Breast epithelium (tissue), 4 donors: Measurements from ENCODE around the gene APEH. TPM values are rescaled to one million over a fixed set of nuclear protein-coding genes. Genes with fewer than 3 reads are reported as not detected.

Source experiments
- DNase-seq, 2 donors: peaks; one replicate each; pipeline ENCODE4 v3.0.0-alpha.2; 2019; ENCODE audit warnings: low spot score in 2 of 2
- H3K27ac ChIP-seq, 2 donors: fragments of 200-600 bp; sonication (generic) in 1 of 2; one replicate each; pipeline ENCODE4 v1.5.1; 2016 to 2019; ENCODE audit warnings: mild to moderate bottlenecking in 1 of 2
- H3K27me3 ChIP-seq, 2 donors: fragments of 200-600 bp; sonication (generic) in 1 of 2; one replicate each; pipeline versions ENCODE4 v1.5.1 to v1.6.0; 2017 to 2019; ENCODE audit warnings: control low read depth in 1 of 2, mild to moderate bottlenecking in 1 of 2
- H3K36me3 ChIP-seq: fragments of 200-600 bp; one replicate; pipeline ENCODE4 v1.5.1; 2019
- H3K4me1 ChIP-seq, 2 donors: fragments of 200-600 bp; sonication (generic); one replicate each; pipeline ENCODE4 v1.5.1; 2016 to 2019; ENCODE audit warnings: control low read depth in 1 of 2
- H3K4me3 ChIP-seq, 3 donors: fragments of 200-600 bp; sonication (generic); 1 replicate in 2 of 3; 2 replicates in 1 of 3; pipeline ENCODE4 v1.5.1; 2016 to 2019; ENCODE audit warnings: mild to moderate bottlenecking in 3 of 3, moderate library complexity in 2 of 3
- H3K9me3 ChIP-seq, 2 donors: fragments of 200-600 bp; sonication (generic) in 1 of 2; one replicate each; pipeline ENCODE4 v1.5.1; 2016 to 2019; ENCODE audit warnings: control low read depth in 1 of 2
- POLR2A ChIP-seq: fragments of 450-650 bp; IDR thresholded peaks from one replicate; pipeline ENCODE4 v1.6.1; 2016; ENCODE audit warnings: antibody characterized with exemption, mild to moderate bottlenecking, moderate library complexity
- POLR2AphosphoS5 ChIP-seq, 3 donors: sonication (generic); formaldehyde crosslinking; IDR thresholded peaks; one replicate each; pipeline ENCODE4 v1.6.1; 2017; ENCODE audit warnings: antibody characterized with exemption in 3 of 3
- intact Hi-C: fragments of 100-400 bp; cut with DNase I; formaldehyde crosslinking; loops from one replicate; pipeline ENCODE4 v1.15.1; 2023; ENCODE audit warnings: low total_unique reads
- total RNA-seq, 3 donors: library from RNA; depleted of rRNA; stranded (reverse); fragments of >200 nt; gene quantifications; one replicate each; pipeline ENCODE4 v1.1.0, GENCODE V29; 2016
- TF ChIP-seq, protein P1 (sequence below), 3 donors: fragments of 450-650 bp; IDR thresholded peaks; one replicate each; pipeline ENCODE4 v1.5.1; 2016 to 2017; ENCODE audit warnings: antibody characterized with exemption in 3 of 3, mild to moderate bottlenecking in 3 of 3, moderate library complexity in 3 of 3

Gene APEH
- total RNA-seq, 3 donors from 2014 or later, result 69.5 to 80.0 (median 70.1) TPM

DNA sequence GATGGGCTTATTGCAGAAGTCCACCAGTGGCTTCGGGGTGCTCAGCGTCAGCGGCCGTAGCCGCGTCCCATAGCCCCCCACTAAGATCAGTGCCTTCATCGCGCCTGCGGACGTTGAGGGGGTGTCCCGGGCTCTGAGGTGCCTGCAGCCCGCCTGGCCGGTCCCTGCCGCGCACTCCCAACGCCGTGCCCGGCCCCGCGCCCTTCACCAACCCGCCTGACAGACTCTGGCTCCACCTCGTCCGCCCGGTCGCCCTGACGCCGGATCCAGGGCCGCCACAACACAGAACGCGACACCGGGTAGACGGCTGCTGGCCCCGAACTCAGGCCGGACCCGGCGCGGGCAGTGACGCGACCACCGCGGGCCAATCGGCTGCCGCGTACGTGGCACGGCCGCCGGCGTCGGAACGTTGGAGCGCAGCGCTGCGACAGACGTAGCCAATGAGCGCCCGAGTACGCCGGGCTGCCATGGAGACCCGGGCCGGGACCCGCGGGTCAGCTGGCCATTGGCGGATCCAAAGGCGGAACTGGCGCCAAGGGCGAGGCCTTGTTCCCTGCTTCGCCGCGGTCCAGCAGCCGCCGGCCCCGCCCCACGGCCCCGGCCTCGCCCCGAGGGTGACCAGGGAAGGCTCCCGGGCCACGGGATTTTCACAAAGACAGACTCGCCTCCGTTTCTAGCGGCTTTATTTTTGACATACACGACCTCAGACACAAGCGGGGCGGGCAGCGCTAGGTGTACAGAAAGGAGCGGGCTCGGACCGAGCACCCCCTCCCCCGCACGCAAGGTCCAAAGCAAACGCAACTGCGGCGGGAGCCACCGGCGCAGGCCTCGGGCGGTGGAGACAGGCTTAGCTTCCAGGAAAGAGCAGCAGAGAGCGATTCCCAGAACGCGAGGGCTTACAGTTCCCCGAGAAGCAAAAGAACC is 49.7 kb downstream of the APEH start, which contains the start of gene GMPPB:
Gene GMPPB (minus strand): TSS at position 324 of the 924 bp plus-strand sequence. CDS start 225 bp downstream, at position 99.
- no peaks in the 10 kb centered on the region for H3K36me3 ChIP-seq
- peak within 1 kb of the TSS; percentile 96 to 99 for H3K27ac ChIP-seq
- H3K9me3 ChIP-seq, result no peaks in the 10 kb centered on the region
- DNase-seq, result peak; percentile 96 to 98
- H3K27me3 ChIP-seq, result no peaks in the 10 kb centered on the region
- H3K4me3 ChIP-seq, result peak within 1 kb of the TSS; percentile 91 to 100 (median 96)
- TF ChIP-seq POLR2A (peak; percentile 46), POLR2AphosphoS5 (IDR thresholded peaks at IDR 0.05) (peak; percentile 72 to 79 (median 78))
- TF ChIP-seq, protein P1, sequence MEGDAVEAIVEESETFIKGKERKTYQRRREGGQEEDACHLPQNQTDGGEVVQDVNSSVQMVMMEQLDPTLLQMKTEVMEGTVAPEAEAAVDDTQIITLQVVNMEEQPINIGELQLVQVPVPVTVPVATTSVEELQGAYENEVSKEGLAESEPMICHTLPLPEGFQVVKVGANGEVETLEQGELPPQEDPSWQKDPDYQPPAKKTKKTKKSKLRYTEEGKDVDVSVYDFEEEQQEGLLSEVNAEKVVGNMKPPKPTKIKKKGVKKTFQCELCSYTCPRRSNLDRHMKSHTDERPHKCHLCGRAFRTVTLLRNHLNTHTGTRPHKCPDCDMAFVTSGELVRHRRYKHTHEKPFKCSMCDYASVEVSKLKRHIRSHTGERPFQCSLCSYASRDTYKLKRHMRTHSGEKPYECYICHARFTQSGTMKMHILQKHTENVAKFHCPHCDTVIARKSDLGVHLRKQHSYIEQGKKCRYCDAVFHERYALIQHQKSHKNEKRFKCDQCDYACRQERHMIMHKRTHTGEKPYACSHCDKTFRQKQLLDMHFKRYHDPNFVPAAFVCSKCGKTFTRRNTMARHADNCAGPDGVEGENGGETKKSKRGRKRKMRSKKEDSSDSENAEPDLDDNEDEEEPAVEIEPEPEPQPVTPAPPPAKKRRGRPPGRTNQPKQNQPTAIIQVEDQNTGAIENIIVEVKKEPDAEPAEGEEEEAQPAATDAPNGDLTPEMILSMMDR (IDR thresholded peaks at IDR 0.05), result no peak
- intact Hi-C loops, result no loop called here
- peaks cover 10% of the 10 kb centered on the region in 2 donors for H3K4me1 ChIP-seq

- intact Hi-C loops, result no loop called here
- Histone ChIP-seq H3K36me3 (no peaks in the 10 kb centered on the region), H3K4me1 (peaks cover 9 to 10% of the 10 kb centered on the region in 2 donors), H3K9me3 (no peaks in the 10 kb centered on the region), H3K27ac (peak overlapping the region; percentile 96 to 99), H3K27me3 (no peaks in the 10 kb centered on the region), H3K4me3 (peak overlapping the region; percentile 91 to 100 (median 96))
- DNase-seq, result no peak
- TF ChIP-seq POLR2A, result no peak
- TF ChIP-seq, protein P1 (IDR thresholded peaks at IDR 0.05), result no peak
- TF ChIP-seq POLR2AphosphoS5 (IDR thresholded peaks at IDR 0.05), result no peak
These were observed 50.4 kb downstream of the APEH start for GRCh38 chr3:49724586-49724985.

DNA sequence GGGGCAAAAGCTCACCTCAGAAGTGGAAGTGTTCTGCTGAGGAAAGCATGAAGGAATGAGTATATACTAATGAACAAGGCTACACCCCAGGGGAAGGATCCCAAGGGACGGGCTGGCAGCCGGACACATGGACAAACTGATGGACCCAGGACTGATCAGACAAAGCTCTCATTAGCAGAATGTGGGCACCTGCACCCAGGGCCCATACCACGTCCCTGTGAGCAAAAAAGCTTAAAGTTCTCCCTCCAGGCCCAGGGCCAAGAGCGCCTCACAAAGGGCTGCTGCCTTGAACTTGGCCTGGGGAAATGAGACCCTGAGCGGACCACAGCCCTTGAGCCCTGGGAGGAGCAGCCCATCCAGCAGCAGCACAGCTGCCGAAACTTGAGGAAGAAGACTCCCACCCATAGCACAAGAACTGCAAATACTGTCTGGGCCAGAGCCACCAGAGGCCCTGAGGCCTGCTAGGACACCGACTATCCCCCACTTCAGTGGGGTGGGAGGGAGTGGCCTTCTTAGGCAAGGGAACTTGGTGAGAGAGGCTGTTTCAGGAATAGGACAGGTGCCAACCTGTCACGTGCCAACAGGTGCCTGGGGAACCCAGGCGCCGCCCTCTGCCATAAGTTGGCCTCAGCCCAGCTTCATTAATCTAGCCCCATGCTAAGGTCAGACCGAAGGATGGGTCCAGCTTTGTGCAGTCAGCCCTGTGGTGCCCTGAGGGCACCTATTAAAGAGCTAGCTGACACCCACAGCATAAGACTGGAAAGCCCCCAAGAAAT is 51.9 kb downstream of the APEH start:
- Histone ChIP-seq H3K36me3 (no peaks in the 10 kb centered on the region), H3K4me3 (no peak overlapping the region), H3K27ac (peak overlapping the region in 1 of 2 donors; percentile 30), H3K4me1 (peaks cover 9 to 10% of the 10 kb centered on the region in 2 donors), H3K9me3 (no peaks in the 10 kb centered on the region), H3K27me3 (no peaks in the 10 kb centered on the region)
- intact Hi-C loops, result loop anchor here (5.0 kb wide), 1 partner anchor 1109 kb away; no protein-coding TSS in a partner anchor
- no peak for TF ChIP-seq POLR2AphosphoS5 (IDR thresholded peaks at IDR 0.05)
- TF ChIP-seq, protein P1 (IDR thresholded peaks at IDR 0.05), result no peak
- TF ChIP-seq POLR2A, result no peak
- no peak for DNase-seq

DNA sequence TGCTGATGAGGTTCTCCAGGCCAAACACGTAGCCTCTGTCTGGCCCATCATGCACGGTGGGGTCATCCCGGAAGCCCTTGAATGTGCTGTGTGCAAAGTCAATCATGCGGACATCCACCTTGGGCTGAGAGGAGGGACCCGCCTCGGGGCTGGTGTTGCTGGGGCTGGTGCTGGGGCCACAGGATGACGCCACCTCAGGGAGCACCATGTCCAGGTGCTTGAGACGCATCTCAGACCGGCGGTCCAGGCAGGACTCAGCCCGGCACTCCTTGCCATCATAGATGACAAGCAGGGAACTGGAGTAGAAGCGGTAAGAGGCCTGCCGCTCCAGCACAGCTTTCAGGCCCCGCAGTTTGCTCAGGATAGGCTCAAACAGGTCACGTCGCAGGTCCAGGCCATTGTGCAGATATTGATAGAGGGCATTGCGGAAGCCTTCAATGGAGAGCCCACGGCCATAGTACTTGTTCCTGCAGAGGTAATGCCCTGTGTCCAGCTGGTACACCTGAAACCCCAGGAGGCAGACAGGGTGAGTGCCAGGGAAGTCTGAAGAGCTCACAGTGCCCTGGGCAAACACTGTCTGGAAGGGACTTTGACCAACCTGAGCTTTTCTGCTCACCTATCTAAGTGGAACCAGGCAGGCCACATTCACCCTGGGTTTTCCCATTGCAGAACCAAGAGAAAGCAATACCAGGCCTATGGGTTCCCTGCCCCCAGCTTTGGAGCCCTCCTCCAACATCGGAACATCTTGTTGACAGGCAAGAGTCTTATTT is 53.2 kb downstream of the APEH start:
- H3K27me3 ChIP-seq, result no peaks in the 10 kb centered on the region
- no peaks in the 10 kb centered on the region for H3K36me3 ChIP-seq
- H3K4me1 ChIP-seq, result peaks cover 9% of the 10 kb centered on the region in 2 donors
- intact Hi-C loops, result loop anchor here (5.0 kb wide), 1 partner anchor 1110 kb away; no protein-coding TSS in a partner anchor
- no peak overlapping the region for H3K4me3 ChIP-seq
- no peak for TF ChIP-seq POLR2A
- TF ChIP-seq POLR2AphosphoS5 (IDR thresholded peaks at IDR 0.05), result no peak
- TF ChIP-seq, protein P1 (IDR thresholded peaks at IDR 0.05), result no peak
- no peaks in the 10 kb centered on the region for H3K9me3 ChIP-seq
- H3K27ac ChIP-seq, result no peak overlapping the region
- no peak for DNase-seq
